Measurements from ENCODE around the gene OSBP2.

GRCh38 chr22:30905696-30906341 is 211.1 kb downstream of the OSBP2 start:
- TF ChIP-seq CTCF (IDR thresholded peaks at IDR 0.05) = no peak
- no peak for TF ChIP-seq POLR2AphosphoS5 (IDR thresholded peaks at IDR 0.05)

Measured in breast epithelium (tissue), 3 donors.